Measurements from ENCODE around the gene NCOA3.

NCOA3 gene

GRCh38 chr20:47660983-47661700 is 159.5 kb downstream of the NCOA3 start:
- no peak for TF ChIP-seq TOX (CRISPR knock-in tag; IDR thresholded peaks at IDR 0.05; ENCODE audit: borderline replicate concordance)
- TF ChIP-seq PPARA (CRISPR knock-in tag; IDR thresholded peaks at IDR 0.05; ENCODE audit: borderline replicate concordance): no peak
- no peak for TF ChIP-seq GLIS3 (CRISPR knock-in tag; IDR thresholded peaks at IDR 0.05)
- TF ChIP-seq POU6F1 (CRISPR knock-in tag; IDR thresholded peaks at IDR 0.05; ENCODE audit: borderline replicate concordance, low read depth): no peak
- TF ChIP-seq ZFP30 (CRISPR knock-in tag; IDR thresholded peaks at IDR 0.05): no peak
- TF ChIP-seq TCF4 (CRISPR knock-in tag; IDR thresholded peaks at IDR 0.05; ENCODE audit: borderline replicate concordance): no peak
- no peak for TF ChIP-seq ZNF70 (CRISPR knock-in tag; IDR thresholded peaks at IDR 0.05)
- no peak for TF ChIP-seq TSHZ2 (CRISPR knock-in tag; IDR thresholded peaks at IDR 0.05)
- no peak for TF ChIP-seq ISL1 (CRISPR knock-in tag; IDR thresholded peaks at IDR 0.05)
- no peak for TF ChIP-seq ZNF565 (CRISPR knock-in tag; conservative IDR thresholded peaks at IDR 0.05; ENCODE audit: low read depth)
- TF ChIP-seq CSRNP3 (CRISPR knock-in tag; IDR thresholded peaks at IDR 0.05): no peak
- no peak for TF ChIP-seq RARB (CRISPR knock-in tag; IDR thresholded peaks at IDR 0.05)
- TF ChIP-seq PATZ1 (CRISPR knock-in tag; IDR thresholded peaks at IDR 0.05; ENCODE audit: borderline replicate concordance): no peak

GRCh38 chr20:47661714-47662113 is 160.0 kb downstream of the NCOA3 start:
- no peak for ATAC-seq
- no peak for TF ChIP-seq OSR1 (CRISPR knock-in tag; IDR thresholded peaks at IDR 0.05)
- no peak for TF ChIP-seq BACH2 (CRISPR knock-in tag; IDR thresholded peaks at IDR 0.05; ENCODE audit: borderline replicate concordance)

More at GRCh38 chr20:47660983-47661700, 159.5 kb downstream of the NCOA3 start:
- ATAC-seq: no peak

- no peak for ATAC-seq
- TF ChIP-seq OSR1 (CRISPR knock-in tag; IDR thresholded peaks at IDR 0.05): no peak
- TF ChIP-seq GLIS3 (CRISPR knock-in tag; IDR thresholded peaks at IDR 0.05): no peak
- TF ChIP-seq ZNF70 (CRISPR knock-in tag; IDR thresholded peaks at IDR 0.05): no peak
- TF ChIP-seq ZFP3 (CRISPR knock-in tag; IDR thresholded peaks at IDR 0.05): no peak
- TF ChIP-seq TCF4 (CRISPR knock-in tag; IDR thresholded peaks at IDR 0.05; ENCODE audit: borderline replicate concordance): no peak
- no peak for TF ChIP-seq PPARA (CRISPR knock-in tag; IDR thresholded peaks at IDR 0.05; ENCODE audit: borderline replicate concordance)
- TF ChIP-seq POU6F1 (CRISPR knock-in tag; IDR thresholded peaks at IDR 0.05; ENCODE audit: borderline replicate concordance, low read depth): no peak
- TF ChIP-seq SNAI2 (CRISPR knock-in tag; IDR thresholded peaks at IDR 0.05): no peak
- no peak for TF ChIP-seq ISL1 (CRISPR knock-in tag; IDR thresholded peaks at IDR 0.05)
- no peak for TF ChIP-seq TOX (CRISPR knock-in tag; IDR thresholded peaks at IDR 0.05; ENCODE audit: borderline replicate concordance)
- no peak for TF ChIP-seq ARNTL (CRISPR knock-in tag; IDR thresholded peaks at IDR 0.05; ENCODE audit: borderline replicate concordance, low read depth)
- TF ChIP-seq RARB (CRISPR knock-in tag; IDR thresholded peaks at IDR 0.05): no peak
- TF ChIP-seq CREB5 (CRISPR knock-in tag; IDR thresholded peaks at IDR 0.05; ENCODE audit: low read depth): no peak
- no peak for TF ChIP-seq BACH2 (CRISPR knock-in tag; IDR thresholded peaks at IDR 0.05; ENCODE audit: borderline replicate concordance)
- no peak for TF ChIP-seq ESRRG (CRISPR knock-in tag; IDR thresholded peaks at IDR 0.05)
- TF ChIP-seq PATZ1 (CRISPR knock-in tag; IDR thresholded peaks at IDR 0.05; ENCODE audit: borderline replicate concordance): no peak
Measured at GRCh38 chr20:47662483-47663353, 161.0 kb downstream of the NCOA3 start.
